Measurements from ENCODE around the gene SYT1.

The SYT1 gene

DNA sequence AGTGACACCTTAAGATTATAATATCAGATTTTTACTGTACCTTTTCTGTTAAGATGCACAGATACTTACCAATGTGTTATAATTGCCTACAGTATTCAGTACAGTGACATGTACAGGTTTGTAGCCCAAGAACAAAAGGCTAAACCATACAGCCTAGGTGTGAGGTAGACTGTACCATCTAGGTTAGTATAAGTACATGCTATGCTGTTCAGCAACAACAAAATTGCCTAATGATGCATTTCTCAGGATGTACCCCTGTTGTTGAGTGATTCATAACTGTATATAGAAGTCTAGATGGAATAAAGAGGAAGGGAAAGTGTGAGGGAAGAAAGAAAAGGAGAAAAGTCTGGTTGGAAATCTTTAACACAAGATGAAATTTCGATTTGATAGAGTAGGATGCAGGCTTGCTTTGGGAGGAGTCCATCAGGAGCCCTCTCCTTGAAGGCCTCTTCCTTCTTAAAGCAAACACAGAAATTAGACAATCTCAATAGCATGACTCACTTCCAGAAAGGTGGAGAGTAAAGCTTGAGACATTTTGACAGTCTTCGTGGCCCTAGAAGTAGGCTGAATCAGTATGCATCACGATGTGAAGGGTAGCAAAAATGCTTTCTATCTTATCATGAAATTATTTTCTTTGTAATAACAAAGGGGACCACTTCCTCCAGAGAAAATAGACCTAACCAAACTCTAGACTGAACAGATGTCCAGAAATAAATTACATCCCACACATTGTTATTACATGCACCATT lies 191.5 kb downstream of the SYT1 start:
- in situ Hi-C loops (cut with HindIII; ENCODE audit: low sequenced_read_pairs): no loop called here
- TF ChIP-seq, protein P1, sequence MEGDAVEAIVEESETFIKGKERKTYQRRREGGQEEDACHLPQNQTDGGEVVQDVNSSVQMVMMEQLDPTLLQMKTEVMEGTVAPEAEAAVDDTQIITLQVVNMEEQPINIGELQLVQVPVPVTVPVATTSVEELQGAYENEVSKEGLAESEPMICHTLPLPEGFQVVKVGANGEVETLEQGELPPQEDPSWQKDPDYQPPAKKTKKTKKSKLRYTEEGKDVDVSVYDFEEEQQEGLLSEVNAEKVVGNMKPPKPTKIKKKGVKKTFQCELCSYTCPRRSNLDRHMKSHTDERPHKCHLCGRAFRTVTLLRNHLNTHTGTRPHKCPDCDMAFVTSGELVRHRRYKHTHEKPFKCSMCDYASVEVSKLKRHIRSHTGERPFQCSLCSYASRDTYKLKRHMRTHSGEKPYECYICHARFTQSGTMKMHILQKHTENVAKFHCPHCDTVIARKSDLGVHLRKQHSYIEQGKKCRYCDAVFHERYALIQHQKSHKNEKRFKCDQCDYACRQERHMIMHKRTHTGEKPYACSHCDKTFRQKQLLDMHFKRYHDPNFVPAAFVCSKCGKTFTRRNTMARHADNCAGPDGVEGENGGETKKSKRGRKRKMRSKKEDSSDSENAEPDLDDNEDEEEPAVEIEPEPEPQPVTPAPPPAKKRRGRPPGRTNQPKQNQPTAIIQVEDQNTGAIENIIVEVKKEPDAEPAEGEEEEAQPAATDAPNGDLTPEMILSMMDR (IDR thresholded peaks at IDR 0.05; ENCODE audit: low read depth, low read length, missing control alignments): no peak
- no peak overlapping the region for H3K4me3 ChIP-seq (ENCODE audit: low read depth, low read length)
- DNase-seq (ENCODE audit: low read depth): no peak

DNA sequence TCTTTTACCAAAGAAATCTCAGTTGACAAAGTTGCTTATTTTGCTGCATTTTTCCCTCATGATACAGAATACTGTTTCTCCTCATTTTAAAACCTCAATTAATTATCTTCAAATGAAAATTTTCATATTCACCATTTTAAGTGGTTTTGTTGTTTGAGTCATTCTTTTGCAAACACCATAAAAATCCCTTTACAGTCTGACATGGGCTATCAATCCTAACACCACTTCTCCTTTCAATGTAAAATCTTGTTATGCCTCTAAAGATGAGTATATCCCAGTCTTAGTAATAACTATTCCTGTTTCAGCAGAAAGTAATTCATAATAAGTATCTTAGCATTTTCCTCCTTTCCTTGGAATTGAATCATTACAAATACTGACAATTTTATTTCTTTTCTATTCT lies 192.2 kb downstream of the SYT1 start:
- in situ Hi-C loops (cut with HindIII; ENCODE audit: low sequenced_read_pairs): no loop called here
- TF ChIP-seq, protein P1 (IDR thresholded peaks at IDR 0.05; ENCODE audit: low read depth, low read length, missing control alignments): no peak
- no peak overlapping the region for H3K4me3 ChIP-seq (ENCODE audit: low read depth, low read length)
- no peak for DNase-seq (ENCODE audit: low read depth)

DNA sequence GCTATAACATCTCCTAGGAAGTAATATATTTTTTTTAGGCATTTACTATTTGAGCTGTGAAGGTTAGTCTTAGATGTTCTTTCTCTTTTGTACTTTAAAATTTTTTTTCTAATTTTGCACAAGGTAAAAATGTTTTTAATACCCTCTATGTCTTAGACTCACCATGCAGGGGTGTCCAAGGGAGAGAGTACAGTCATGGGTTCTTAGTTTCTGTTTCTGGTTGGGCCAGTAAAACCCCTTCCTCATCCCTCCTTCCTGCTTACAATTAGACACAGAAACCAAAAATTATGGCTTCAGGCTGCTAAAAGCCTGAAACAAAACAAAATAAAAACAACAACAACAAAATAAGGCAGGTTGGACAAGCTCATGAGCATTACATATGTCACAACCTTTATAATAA lies 193.0 kb downstream of the SYT1 start:
- in situ Hi-C loops (cut with HindIII; ENCODE audit: low sequenced_read_pairs): no loop called here
- TF ChIP-seq, protein P1 (IDR thresholded peaks at IDR 0.05; ENCODE audit: low read depth, low read length, missing control alignments): no peak
- no peak overlapping the region for H3K4me3 ChIP-seq (ENCODE audit: low read depth, low read length)
- DNase-seq (ENCODE audit: low read depth): no peak

DNA sequence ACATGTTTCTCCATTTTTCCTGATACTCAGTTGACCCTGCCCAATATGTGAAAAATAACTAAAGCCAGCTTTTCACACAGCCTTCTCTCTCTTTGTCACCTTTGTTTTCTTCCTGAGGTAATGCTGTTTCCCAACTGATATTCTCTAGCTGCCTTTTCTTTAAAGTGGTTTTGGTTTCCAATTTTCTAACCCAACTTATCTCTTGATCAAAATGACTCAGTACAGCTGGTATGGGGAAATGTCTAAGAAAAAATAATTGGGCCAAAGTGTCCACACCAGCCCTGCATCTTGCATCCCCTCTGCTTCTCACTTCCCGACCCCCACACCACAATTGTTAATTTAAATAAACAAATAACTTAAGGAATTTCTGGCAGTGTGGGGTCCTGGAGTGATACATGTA lies 193.8 kb downstream of the SYT1 start:
- H3K4me3 ChIP-seq (ENCODE audit: low read depth, low read length): no peak overlapping the region
- TF ChIP-seq, protein P1 (IDR thresholded peaks at IDR 0.05; ENCODE audit: low read depth, low read length, missing control alignments): no peak
- DNase-seq (ENCODE audit: low read depth): peak; percentile 57
- in situ Hi-C loops (cut with HindIII; ENCODE audit: low sequenced_read_pairs): no loop called here

DNA sequence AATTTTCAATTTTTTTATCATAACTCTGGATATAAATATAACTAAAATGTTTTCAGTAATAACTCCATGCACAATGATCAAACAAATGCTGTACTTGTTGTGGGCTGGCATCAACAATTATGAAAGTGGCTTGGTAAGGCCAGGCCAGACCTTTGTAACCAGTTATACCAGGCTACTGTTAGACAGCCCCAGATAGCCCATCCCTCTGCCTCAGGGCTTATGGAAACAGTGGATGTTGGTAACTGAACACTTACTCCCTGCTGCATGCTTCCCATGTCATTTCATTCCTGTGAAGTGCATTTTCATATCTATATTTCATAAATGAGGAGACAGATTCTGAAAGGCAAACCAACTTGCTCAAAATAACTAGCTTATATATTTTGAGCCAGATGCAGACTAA lies 195.0 kb downstream of the SYT1 start:
- no peak overlapping the region for H3K4me3 ChIP-seq (ENCODE audit: low read depth, low read length)
- TF ChIP-seq, protein P1 (IDR thresholded peaks at IDR 0.05; ENCODE audit: low read depth, low read length, missing control alignments): no peak
- in situ Hi-C loops (cut with HindIII; ENCODE audit: low sequenced_read_pairs): no loop called here
- no peak for DNase-seq (ENCODE audit: low read depth)

DNA sequence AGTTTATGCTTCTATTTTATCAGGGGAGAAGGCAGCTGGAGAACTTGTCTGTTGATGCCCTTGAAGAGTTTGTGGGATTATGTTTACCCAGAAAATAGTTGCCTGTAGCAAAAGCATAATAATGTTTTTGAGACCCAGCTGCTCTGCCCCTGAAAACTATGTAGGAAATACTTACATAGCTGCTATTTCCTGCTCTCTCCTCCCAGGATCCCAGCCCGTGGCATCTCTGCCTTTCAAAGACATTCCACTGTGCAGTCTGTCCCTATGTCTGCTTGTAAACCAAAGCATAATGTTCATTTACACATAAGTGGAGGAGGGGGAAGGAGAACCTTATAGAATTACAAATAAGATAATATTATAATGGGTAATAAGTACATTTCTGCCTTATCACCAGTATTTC lies 198.7 kb downstream of the SYT1 start:
- H3K4me3 ChIP-seq (ENCODE audit: low read depth, low read length): no peak overlapping the region
- TF ChIP-seq, protein P1 (IDR thresholded peaks at IDR 0.05; ENCODE audit: low read depth, low read length, missing control alignments): no peak
- in situ Hi-C loops (cut with HindIII; ENCODE audit: low sequenced_read_pairs): no loop called here
- DNase-seq (ENCODE audit: low read depth): no peak

Measured in astrocyte of the cerebellum (primary cell).